PC-9 (cell line): ENCODE results near the gene HTRA2.

ENCODE experiments used
- CTCF ChIP-seq: fragments of 200-600 bp; sonication (generic); conservative IDR thresholded peaks from 2 replicates; pipeline ENCODE4 v1.6.1; 2017; ENCODE audit warnings: mixed run types, antibody characterized with exemption, mild to moderate bottlenecking, moderate library complexity
- EZH2 ChIP-seq: fragments of 200-600 bp; sonication (generic); IDR thresholded peaks from 2 replicates; pipeline ENCODE4 v1.8.0; 2017; ENCODE audit warnings: antibody characterized with exemption, low read depth

GRCh38 chr2:74502147-74502719, 27.5 kb upstream of the HTRA2 start:
- TF ChIP-seq CTCF (no peak), EZH2 (no peak)
